BLaER1 treated with 17β-estradiol and CSF1 and Interleukin-3, amounts not matched to agents 10 nM and 100 nM (cell line): ENCODE data around the gene SFXN2.
A peak's percentile ranks its signal among the peaks of the same experiment; 100 is the strongest.

Source experiments
- H3K27ac ChIP-seq, 11 experiments: shearing (Covaris generic); formaldehyde crosslinking; 2 replicates each; pipeline ENCODE4 v1.8.1; 2022
- H3K27me3 ChIP-seq, 11 experiments: shearing (Covaris generic); formaldehyde crosslinking; 2 replicates each; pipeline ENCODE4 v1.8.1; 2022
- H3K36me3 ChIP-seq, 11 experiments: shearing (Covaris generic); formaldehyde crosslinking; 2 replicates each; pipeline ENCODE4 v1.8.1; 2022
- H3K4me1 ChIP-seq, 10 experiments: shearing (Covaris generic); formaldehyde crosslinking; 2 replicates each; pipeline ENCODE4 v1.8.1; 2022
- H3K4me2 ChIP-seq, 11 experiments: shearing (Covaris generic); formaldehyde crosslinking; 2 replicates each; pipeline ENCODE4 v1.8.1; 2022
- H3K4me3 ChIP-seq, 10 experiments: shearing (Covaris generic); formaldehyde crosslinking; 2 replicates each; pipeline ENCODE4 v1.8.1; 2022
- H3K9ac ChIP-seq, 11 experiments: shearing (Covaris generic); formaldehyde crosslinking; 2 replicates each; pipeline ENCODE4 v1.8.1; 2022
- H3K9me3 ChIP-seq, 11 experiments: shearing (Covaris generic); formaldehyde crosslinking; replicated peaks in 1 of 11; 2 replicates each; pipeline ENCODE4 v1.8.1; 2022
- H4K20me1 ChIP-seq, 11 experiments: shearing (Covaris generic); formaldehyde crosslinking; 2 replicates each; pipeline ENCODE4 v1.8.1; 2022
- Cebpa-rat ChIP-seq, 11 experiments: shearing (Covaris generic); IDR thresholded peaks; 2 replicates each; pipeline ENCODE4 v1.8.1; 2022

SFXN2 gene

GRCh38 chr10:102759497-102760210 is 45.2 kb downstream of the SFXN2 start:
- Histone ChIP-seq H3K27me3 (no peaks in the 10 kb centered on the region), H3K9me3 (peaks cover 0 to 22% (median 9%) of the 10 kb centered on the region in 11 experiments; a peak in 17 of 22 replicates), H3K4me3 (no peak overlapping the region), H3K36me3 (peaks cover 23 to 73% (median 39%) of the 10 kb centered on the region in 11 experiments; a peak in 21 of 22 replicates), H3K4me2 (no peak overlapping the region), H3K4me1 (peaks cover 9 to 63% (median 17%) of the 10 kb centered on the region in 10 experiments; a peak in 15 of 20 replicates), H3K9ac (no peak overlapping the region), H3K27ac (no peak overlapping the region), H4K20me1 (peaks cover 0 to 98% (median 6%) of the 10 kb centered on the region in 11 experiments; a peak in 15 of 22 replicates)
- TF ChIP-seq Cebpa-rat (IDR thresholded peaks at IDR 0.05), result no peak

- peak overlapping the region in 6 of 11 experiments; percentile 1 to 23 (median 12); a peak in 5 of 22 replicates for H3K4me2 ChIP-seq
- H3K4me3 ChIP-seq, result no peak overlapping the region
- peak overlapping the region in 1 of 11 experiments; percentile 43; a peak in 2 of 22 replicates for H3K9ac ChIP-seq
- no peak for TF ChIP-seq Cebpa-rat (IDR thresholded peaks at IDR 0.05)
- H3K4me1 ChIP-seq, result peaks cover 20 to 67% (median 25%) of the 10 kb centered on the region in 10 experiments; a peak in 19 of 20 replicates
- H3K9me3 ChIP-seq, result peaks cover 0 to 22% (median 9%) of the 10 kb centered on the region in 11 experiments; a peak in 17 of 22 replicates
- no peak overlapping the region for H3K27ac ChIP-seq
- peaks cover 0 to 100% (median 0%) of the 10 kb centered on the region in 11 experiments; a peak in 14 of 22 replicates for H4K20me1 ChIP-seq
- no peaks in the 10 kb centered on the region for H3K27me3 ChIP-seq
- H3K36me3 ChIP-seq, result peaks cover 34 to 76% (median 50%) of the 10 kb centered on the region in 11 experiments
Measured at GRCh38 chr10:102761981-102762380, 47.5 kb downstream of the SFXN2 start.

- peaks cover 0 to 100% (median 4%) of the 10 kb centered on the region in 11 experiments; a peak in 13 of 22 replicates for H4K20me1 ChIP-seq
- no peak overlapping the region for H3K4me3 ChIP-seq
- peaks cover 0 to 22% (median 9%) of the 10 kb centered on the region in 11 experiments; a peak in 17 of 22 replicates for H3K9me3 ChIP-seq
- no peaks in the 10 kb centered on the region for H3K27me3 ChIP-seq
- H3K36me3 ChIP-seq, result peaks cover 34 to 77% (median 48%) of the 10 kb centered on the region in 11 experiments
- H3K4me1 ChIP-seq, result peaks cover 20 to 67% (median 26%) of the 10 kb centered on the region in 10 experiments; a peak in 19 of 20 replicates
- no peak overlapping the region for H3K27ac ChIP-seq
- TF ChIP-seq Cebpa-rat (IDR thresholded peaks at IDR 0.05), result no peak
- H3K9ac ChIP-seq, result no peak overlapping the region
- 0 out of 22 replicates have a peak overlapping the region, but pooled peaks of 4 of the 11 experiments have one; percentile 4 to 23 (median 12) for H3K4me2 ChIP-seq
Measured at GRCh38 chr10:102762401-102763015, 48.1 kb downstream of the SFXN2 start.

- H3K27ac ChIP-seq, result no peak overlapping the region
- 0 out of 22 replicates have a peak overlapping the region, but pooled peaks of 1 of the 11 experiments have one; percentile 12 for H3K4me2 ChIP-seq
- TF ChIP-seq Cebpa-rat (IDR thresholded peaks at IDR 0.05), result no peak
- peaks cover 0 to 22% (median 9%) of the 10 kb centered on the region in 11 experiments; a peak in 17 of 22 replicates for H3K9me3 ChIP-seq
- H3K4me3 ChIP-seq, result no peak overlapping the region
- H4K20me1 ChIP-seq, result peaks cover 0 to 100% (median 4%) of the 10 kb centered on the region in 11 experiments; a peak in 12 of 22 replicates
- no peaks in the 10 kb centered on the region for H3K27me3 ChIP-seq
- peaks cover 16 to 67% (median 25%) of the 10 kb centered on the region in 10 experiments; a peak in 18 of 20 replicates for H3K4me1 ChIP-seq
- no peak overlapping the region for H3K9ac ChIP-seq
- peaks cover 34 to 84% (median 48%) of the 10 kb centered on the region in 11 experiments for H3K36me3 ChIP-seq
Measured at GRCh38 chr10:102763037-102763607, 48.7 kb downstream of the SFXN2 start.

- Histone ChIP-seq H3K27ac (no peak overlapping the region), H3K9ac (no peak overlapping the region), H3K4me2 (no peak overlapping the region), H3K4me3 (no peak overlapping the region), H3K4me1 (peaks cover 16 to 67% (median 25%) of the 10 kb centered on the region in 10 experiments; a peak in 18 of 20 replicates), H3K9me3 (peaks cover 0 to 8% (median 4%) of the 10 kb centered on the region in 11 experiments; a peak in 17 of 22 replicates), H3K36me3 (peaks cover 29 to 75% (median 44%) of the 10 kb centered on the region in 11 experiments), H4K20me1 (peaks cover 0 to 96% (median 6%) of the 10 kb centered on the region in 11 experiments; a peak in 12 of 22 replicates), H3K27me3 (no peaks in the 10 kb centered on the region)
- TF ChIP-seq Cebpa-rat (IDR thresholded peaks at IDR 0.05), result no peak
Measured at GRCh38 chr10:102764470-102765161, 50.2 kb downstream of the SFXN2 start.

DNA sequence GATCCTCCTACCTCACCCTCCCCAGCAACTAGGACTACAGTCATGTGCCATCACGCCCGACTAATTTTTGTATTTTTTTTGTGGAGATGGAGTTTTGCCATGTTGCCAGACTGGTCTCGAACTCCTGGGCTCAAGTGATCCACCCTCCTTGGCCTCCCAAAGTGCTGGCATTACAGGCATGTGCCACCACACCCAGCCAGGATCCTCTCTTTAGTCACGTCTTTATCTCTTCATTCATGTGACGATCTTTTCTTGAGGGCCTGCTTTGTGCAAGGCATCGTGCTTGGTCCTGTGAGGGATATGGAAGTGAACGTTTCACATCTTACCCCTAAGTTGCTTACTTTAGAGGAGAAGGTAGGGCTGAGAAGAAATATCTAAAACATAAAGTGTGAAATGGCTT is 50.9 kb downstream of the SFXN2 start:
- peaks cover 24 to 75% (median 37%) of the 10 kb centered on the region in 11 experiments; a peak in 20 of 22 replicates for H3K36me3 ChIP-seq
- no peak overlapping the region for H3K4me3 ChIP-seq
- no peak for TF ChIP-seq Cebpa-rat (IDR thresholded peaks at IDR 0.05)
- H3K4me2 ChIP-seq, result 0 out of 22 replicates have a peak overlapping the region, but pooled peaks of 1 of the 11 experiments have one; percentile 61
- peaks cover 0 to 96% (median 6%) of the 10 kb centered on the region in 11 experiments; a peak in 12 of 22 replicates for H4K20me1 ChIP-seq
- peaks cover 16 to 74% (median 25%) of the 10 kb centered on the region in 10 experiments; a peak in 18 of 20 replicates for H3K4me1 ChIP-seq
- no peaks in the 10 kb centered on the region for H3K27me3 ChIP-seq
- no peak overlapping the region for H3K27ac ChIP-seq
- H3K9ac ChIP-seq, result no peak overlapping the region
- peaks cover 0 to under 1% (median 0%) of the 10 kb centered on the region in 11 experiments; a peak in 1 of 22 replicates for H3K9me3 ChIP-seq

- Histone ChIP-seq H3K4me2 (peak overlapping the region in 4 of 11 experiments; percentile 20 to 61 (median 31); a peak in 5 of 22 replicates), H3K4me1 (peaks cover 12 to 81% (median 18%) of the 10 kb centered on the region in 10 experiments; a peak in 19 of 20 replicates), H3K9me3 (no peaks in the 10 kb centered on the region), H3K27me3 (no peaks in the 10 kb centered on the region), H3K27ac (no peak overlapping the region), H4K20me1 (peaks cover 0 to 92% (median 9%) of the 10 kb centered on the region in 11 experiments; a peak in 12 of 22 replicates), H3K9ac (0 out of 22 replicates have a peak overlapping the region, but pooled peaks of 1 of the 11 experiments have one; percentile 19), H3K36me3 (peaks cover 24 to 67% (median 33%) of the 10 kb centered on the region in 11 experiments; a peak in 20 of 22 replicates), H3K4me3 (no peak overlapping the region)
- TF ChIP-seq Cebpa-rat (IDR thresholded peaks at IDR 0.05), result no peak
Measured at GRCh38 chr10:102767428-102768160, 53.2 kb downstream of the SFXN2 start.
